HEK293T (cell line): Measurements from ENCODE around the gene MBOAT1.

ENCODE experiments used
- ARNT ChIP-seq: fragments of 450-650 bp; IDR thresholded peaks from 2 replicates; pipeline ENCODE4 v1.6.1; 2017; ENCODE audit warnings: mild to moderate bottlenecking
- BHLHE40 ChIP-seq: fragments of 450-650 bp; IDR thresholded peaks from 2 replicates; pipeline ENCODE4 v1.6.1; 2016; ENCODE audit warnings: mild to moderate bottlenecking, moderate library complexity, borderline replicate concordance
- FOXM1 ChIP-seq: fragments of 450-650 bp; IDR thresholded peaks from 2 replicates; pipeline ENCODE4 v1.6.1; 2017; ENCODE audit warnings: mild to moderate bottlenecking, borderline replicate concordance
- HDGF ChIP-seq: fragments of 450-650 bp; IDR thresholded peaks from 2 replicates; pipeline ENCODE4 v1.6.1; 2017; ENCODE audit warnings: antibody characterized with exemption, borderline replicate concordance
- TARDBP ChIP-seq: fragments of 450-650 bp; IDR thresholded peaks from 2 replicates; pipeline ENCODE4 v1.6.1; 2016

GRCh38 chr6:20113649-20114224, 98.5 kb downstream of the MBOAT1 start:
- TF ChIP-seq TARDBP: no peak
- TF ChIP-seq ARNT: no peak
- no peak for TF ChIP-seq HDGF
- no peak for TF ChIP-seq FOXM1
- no peak for TF ChIP-seq BHLHE40
